Stimulated activated CD4-positive, alpha-beta T cell treated with anti-CD3 and anti-CD28 coated beads, TNF-alpha, amount 100 ng/mL, for 1 hour (primary cell): Measurements from ENCODE around the gene RNU7-1.

Source experiments
- DNase-seq, 3 donors: peaks; one replicate each; pipeline ENCODE4 v3.0.0-alpha.2; 2020; ENCODE audit warnings: low read depth in 3 of 3, low spot score in 1 of 3

Gene RNU7-1

GRCh38 chr12:6936636-6937480 lies 6.8 kb upstream of the RNU7-1 start:
- peak in 1 of 3 donors; percentile 52 for DNase-seq

- peak; percentile 82 to 90 (median 84) for DNase-seq
Observed at GRCh38 chr12:6937481-6938352, 5.9 kb upstream of the RNU7-1 start.

GRCh38 chr12:6938353-6939190 lies 5.0 kb upstream of the RNU7-1 start:
- no peak for DNase-seq

- no peak for DNase-seq
Observed at GRCh38 chr12:6939191-6939540, 4.5 kb upstream of the RNU7-1 start.

GRCh38 chr12:6941267-6941666 lies 2.3 kb upstream of the RNU7-1 start:
- no peak for DNase-seq

- no peak for DNase-seq
Observed at GRCh38 chr12:6941782-6942181, 1.8 kb upstream of the RNU7-1 start.

- no peak for DNase-seq
Observed at GRCh38 chr12:6942331-6942665, 1.3 kb upstream of the RNU7-1 start.

- peak in 2 of 3 donors; percentile 57 to 72 for DNase-seq
Observed at GRCh38 chr12:6943389-6943721, 261 bp upstream of the RNU7-1 start.

- DNase-seq = peak in 2 of 3 donors; percentile 74 to 76
Observed at GRCh38 chr12:6944381-6945186, 968 bp downstream of the RNU7-1 start.

- DNase-seq = no peak
Observed at GRCh38 chr12:6945613-6946012, 2.0 kb downstream of the RNU7-1 start.

- DNase-seq = no peak
Observed at GRCh38 chr12:6946033-6946919, 2.7 kb downstream of the RNU7-1 start.

- no peak for DNase-seq
Observed at GRCh38 chr12:6946920-6947374, 3.3 kb downstream of the RNU7-1 start.

GRCh38 chr12:6947615-6948014 lies 4.0 kb downstream of the RNU7-1 start:
- DNase-seq = no peak

- no peak for DNase-seq
Observed at GRCh38 chr12:6948873-6949594, 5.4 kb downstream of the RNU7-1 start.

GRCh38 chr12:6950401-6950801 lies 6.8 kb downstream of the RNU7-1 start:
- no peak for DNase-seq

GRCh38 chr12:6950811-6951540 lies 7.4 kb downstream of the RNU7-1 start, which contains the start of gene PTPN6:
TSS of gene PTPN6 (plus strand) at chr12:6951356. CDS start at chr12:6951513, 157 bp downstream.
- DNase-seq = no peak

- DNase-seq = no peak
Observed at GRCh38 chr12:6951551-6952120, 8.0 kb downstream of the RNU7-1 start.
